Neural cell (in vitro differentiated cells): ENCODE measurements around the gene TSPAN18. TPM values are rescaled to one million over a fixed set of nuclear protein-coding genes. Genes with fewer than 3 reads are reported as not detected.

Source experiments
- H2AFZ ChIP-seq: fragments of 200-600, 300-800 bp; sonication (generic), shearing (Covaris generic); 2 replicates; pipeline ENCODE4 v1.6.0; 2014; ENCODE audit warnings: low read depth, mild to moderate bottlenecking, antibody characterized with exemption, low read length, moderate library complexity
- H3F3A ChIP-seq: fragments of 200-600 bp; shearing (Covaris generic); 2 replicates; pipeline ENCODE4 v1.6.1; 2016; ENCODE audit warnings: mild to moderate bottlenecking, moderate library complexity, mixed read lengths, antibody characterized with exemption, low read length; ENCODE audit not compliant: insufficient read depth, poor library complexity, severe bottlenecking
- H3K27ac ChIP-seq: fragments of 200-600, 300-800 bp; sonication (generic), shearing (Covaris generic); 2 replicates; pipeline ENCODE4 v1.5.1; 2014; ENCODE audit warnings: mild to moderate bottlenecking, low read length, moderate library complexity
- H3K27me3 ChIP-seq: fragments of 300-800, 200-600 bp; sonication (generic), shearing (Covaris generic); 2 replicates; pipeline ENCODE4 v1.6.0; 2014; ENCODE audit warnings: mild to moderate bottlenecking, low read depth, low read length, moderate library complexity; ENCODE audit not compliant: insufficient read depth
- H3K36me3 ChIP-seq: fragments of 300-800, 200-600 bp; sonication (generic), shearing (Covaris generic); 2 replicates; pipeline ENCODE4 v1.5.1; 2014; ENCODE audit warnings: mild to moderate bottlenecking, antibody characterized with exemption, low read length, moderate library complexity; ENCODE audit not compliant: insufficient read depth
- H3K4me2 ChIP-seq: fragments of 300-800, 200-600 bp; sonication (generic), shearing (Covaris generic); 2 replicates; pipeline ENCODE4 v1.6.0; 2014; ENCODE audit warnings: mild to moderate bottlenecking, low read length
- H3K4me3 ChIP-seq: fragments of 300-800, 200-600 bp; sonication (generic), shearing (Covaris generic); 2 replicates; pipeline ENCODE4 v1.5.1; 2014; ENCODE audit warnings: mild to moderate bottlenecking, low read length, moderate library complexity
- H3K79me2 ChIP-seq: fragments of 200-600 bp; shearing (Covaris generic); replicated peaks from 2 replicates; pipeline ENCODE4 v1.6.0; 2014; ENCODE audit warnings: mild to moderate bottlenecking, low read length, moderate library complexity; ENCODE audit not compliant: insufficient read depth
- H3K9ac ChIP-seq: fragments of 300-800, 200-600 bp; sonication (generic), shearing (Covaris generic); 2 replicates; pipeline ENCODE4 v1.6.1; 2016; ENCODE audit warnings: mild to moderate bottlenecking, low read length, mixed read lengths
- H3K9me2 ChIP-seq: fragments of 200-600 bp; shearing (Covaris generic); 2 replicates; pipeline ENCODE4 v1.6.1; 2016; ENCODE audit warnings: mild to moderate bottlenecking, low read length, mixed read lengths; ENCODE audit not compliant: insufficient read depth
- H3K9me3 ChIP-seq: fragments of 200-600, 300-800 bp; sonication (generic), shearing (Covaris generic); 2 replicates; pipeline ENCODE4 v1.6.1; 2016; ENCODE audit warnings: mild to moderate bottlenecking, mixed run types, low read length, moderate library complexity, mixed read lengths
- H4K20me1 ChIP-seq: fragments of 200-600 bp; shearing (Covaris generic); 2 replicates; pipeline ENCODE4 v1.6.1; 2016; ENCODE audit warnings: mild to moderate bottlenecking, mixed run types; ENCODE audit not compliant: insufficient read depth
- CTCF ChIP-seq: fragments of 450-650 bp; IDR thresholded peaks from 2 replicates; pipeline ENCODE4 v1.5.1; 2014; ENCODE audit warnings: antibody characterized with exemption, mild to moderate bottlenecking, moderate library complexity; ENCODE audit not compliant: poor library complexity, severe bottlenecking
- EP300 ChIP-seq: fragments of 450-650 bp; conservative IDR thresholded peaks from 2 replicates; pipeline ENCODE4 v1.6.1; 2014; ENCODE audit warnings: antibody characterized with exemption, mild to moderate bottlenecking, moderate library complexity; ENCODE audit not compliant: poor library complexity, severe bottlenecking
- EZH2 ChIP-seq: fragments of 200-600, 300-800 bp; shearing (Covaris generic), sonication (generic); IDR thresholded peaks from 2 replicates; pipeline ENCODE4 v1.6.1; 2014; ENCODE audit warnings: antibody characterized with exemption, low read length, borderline replicate concordance, mild to moderate bottlenecking; ENCODE audit not compliant: insufficient read depth, poor library complexity, severe bottlenecking
- MXI1 ChIP-seq: fragments of 450-650 bp; conservative IDR thresholded peaks from 2 replicates; pipeline ENCODE4 v1.6.1; 2014; ENCODE audit warnings: antibody characterized with exemption, mild to moderate bottlenecking; ENCODE audit not compliant: poor library complexity, severe bottlenecking
- POLR2AphosphoS5 ChIP-seq: IDR thresholded peaks from 2 replicates; pipeline ENCODE4 v1.6.1; 2012
- RAD21 ChIP-seq: fragments of 450-650 bp; conservative IDR thresholded peaks from 2 replicates; pipeline ENCODE4 v1.6.1; 2014; ENCODE audit warnings: antibody characterized with exemption, mild to moderate bottlenecking, moderate library complexity
- REST ChIP-seq: IDR thresholded peaks from 2 replicates; pipeline ENCODE4 v1.6.1; 2012; ENCODE audit warnings: borderline replicate concordance
- SMC3 ChIP-seq: fragments of 450-650 bp; conservative IDR thresholded peaks from 2 replicates; pipeline ENCODE4 v1.6.1; 2014; ENCODE audit warnings: antibody characterized with exemption, mild to moderate bottlenecking, moderate library complexity; ENCODE audit not compliant: poor library complexity
- TAF1 ChIP-seq: IDR thresholded peaks from 2 replicates; pipeline ENCODE4 v1.6.1; 2012; ENCODE audit warnings: low read depth
- polyA plus RNA-seq: library from polyadenylated mRNA; depleted of rRNA; stranded (reverse); fragments of >200 nt; gene quantifications from 2 replicates; pipeline ENCODE4 v1.2.3, GENCODE V29; 2014

TSPAN18 gene
- polyA plus RNA-seq, 1 donor from 2014 or later: 8.4 TPM

- no peaks in the 10 kb centered on the region for H3K9me3 ChIP-seq
These were observed 182.8 kb downstream of the TSPAN18 start for GRCh38 chr11:44909557-44909956.

GRCh38 chr11:44910591-44910990 lies 183.8 kb downstream of the TSPAN18 start:
- Histone ChIP-seq H3K9me2 (no peaks in the 10 kb centered on the region), H4K20me1 (no peaks in the 10 kb centered on the region), H3K9me3 (no peaks in the 10 kb centered on the region), H3K4me2 (no peak overlapping the region), H3K4me3 (no peak overlapping the region), H3K27ac (peak overlapping the region; percentile 52), H3F3A (no peaks in the 10 kb centered on the region), H3K9ac (no peak overlapping the region), H3K27me3 (no peaks in the 10 kb centered on the region), H3K36me3 (no peaks in the 10 kb centered on the region), H3K79me2 (no peaks in the 10 kb centered on the region), H2AFZ (no peak overlapping the region)
- TF ChIP-seq EZH2 (no peak), CTCF (no peak), SMC3 (no peak), EP300 (no peak), REST (no peak), MXI1 (no peak)

More at GRCh38 chr11:44909557-44909956, 182.8 kb downstream of the TSPAN18 start:
- no peaks in the 10 kb centered on the region for H3K9me2 ChIP-seq
- TF ChIP-seq TAF1 (no peak), EZH2 (no peak), CTCF (no peak), POLR2AphosphoS5 (no peak), RAD21 (no peak), MXI1 (no peak), REST (no peak), SMC3 (no peak), EP300 (no peak)
- no peaks in the 10 kb centered on the region for H3K36me3 ChIP-seq
- no peak overlapping the region for H3K4me2 ChIP-seq
- H4K20me1 ChIP-seq: no peaks in the 10 kb centered on the region
- H3K27me3 ChIP-seq: no peaks in the 10 kb centered on the region
- H3K27ac ChIP-seq: no peak overlapping the region
- H3K9ac ChIP-seq: no peak overlapping the region
- no peaks in the 10 kb centered on the region for H3F3A ChIP-seq
- H2AFZ ChIP-seq: no peak overlapping the region
- no peaks in the 10 kb centered on the region for H3K79me2 ChIP-seq
- H3K4me3 ChIP-seq: no peak overlapping the region
